Spinal cord (tissue), 10 donors: ENCODE measurements around the gene CFB. TPM values are rescaled to one million over a fixed set of nuclear protein-coding genes. Genes with fewer than 3 reads are reported as not detected.

Experiments
- DNase-seq, 6 donors: peaks; one replicate each; pipeline versions ENCODE4 v3.0.0 to v3.0.0-alpha.2; 2013 to 2015; ENCODE audit warnings: low spot score in 6 of 6, low read depth in 4 of 6
- H3K27ac ChIP-seq: one replicate; pipeline ENCODE4 v1.5.1; 2013; ENCODE audit warnings: low read depth, low read length, control low read depth
- H3K27me3 ChIP-seq: one replicate; pipeline ENCODE4 v1.6.1; 2013; ENCODE audit warnings: low read length; ENCODE audit not compliant: control insufficient read depth, insufficient read depth
- H3K36me3 ChIP-seq: one replicate; pipeline ENCODE4 v1.6.1; 2013; ENCODE audit warnings: low read length; ENCODE audit not compliant: control insufficient read depth, insufficient read depth
- H3K4me1 ChIP-seq: one replicate; pipeline ENCODE4 v1.6.1; 2013; ENCODE audit warnings: low read length; ENCODE audit not compliant: control insufficient read depth, insufficient read depth
- H3K4me3 ChIP-seq: one replicate; pipeline ENCODE4 v1.5.1; 2013; ENCODE audit warnings: low read depth, low read length, control low read depth
- H3K9me3 ChIP-seq: one replicate; pipeline ENCODE4 v1.6.1; 2013; ENCODE audit warnings: low read length; ENCODE audit not compliant: control insufficient read depth, insufficient read depth
- WGBS: methylation state at CpG from one replicate; pipeline ENCODE4 v1.1.5; 2013; ENCODE audit warnings: missing lambda C conversion rate; ENCODE audit not compliant: insufficient coverage; 5-methylcytosine and 5-hydroxymethylcytosine counted together
- polyA plus RNA-seq, 2 donors: library from polyadenylated mRNA; unstranded; fragments of 120-200 nt; gene quantifications; one replicate each; pipeline ENCODE4 v1.2.1, GENCODE V29; 2013; ENCODE audit not compliant: insufficient read length in 2 of 2
- total RNA-seq, 2 donors: library from RNA; depleted of rRNA in 1 of 2; stranded (reverse); fragments of 120-200 nt in 1 of 2; fragments of >200 nt in 1 of 2; gene quantifications; one replicate each; pipeline versions ENCODE4 v1.2.3 to v1.2.4, GENCODE V29; 2013 to 2014
- donor health status: healthy.

CFB gene
- total and polyA plus RNA-seq, 4 donors = 1.6 to 21.8 (median 9.6) TPM

DNA sequence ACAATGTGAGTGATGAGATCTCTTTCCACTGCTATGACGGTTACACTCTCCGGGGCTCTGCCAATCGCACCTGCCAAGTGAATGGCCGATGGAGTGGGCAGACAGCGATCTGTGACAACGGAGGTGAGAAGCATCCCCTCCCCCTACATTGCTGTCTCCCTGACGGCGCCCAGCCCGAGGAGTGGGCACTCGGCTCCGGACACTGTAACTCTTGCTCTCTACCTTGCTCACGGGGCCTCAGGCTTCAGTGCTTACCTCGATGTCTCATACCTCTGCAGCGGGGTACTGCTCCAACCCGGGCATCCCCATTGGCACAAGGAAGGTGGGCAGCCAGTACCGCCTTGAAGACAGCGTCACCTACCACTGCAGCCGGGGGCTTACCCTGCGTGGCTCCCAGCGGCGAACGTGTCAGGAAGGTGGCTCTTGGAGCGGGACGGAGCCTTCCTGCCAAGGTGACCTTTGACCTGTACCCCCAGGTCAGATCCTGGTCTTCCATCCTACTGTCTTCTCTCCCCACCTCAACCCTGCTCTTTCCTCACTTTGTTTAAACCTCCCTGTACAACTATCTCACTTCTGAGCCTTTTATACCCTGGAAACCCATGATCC, 1.3 kb downstream of the CFB start:
- Histone ChIP-seq H3K4me1 (no peaks in the 10 kb centered on the region), H3K27me3 (peaks cover 9% of the 10 kb centered on the region), H3K9me3 (no peaks in the 10 kb centered on the region), H3K36me3 (peaks cover 12% of the 10 kb centered on the region), H3K27ac (no peak overlapping the region), H3K4me3 (no peak overlapping the region)
- no peak for DNase-seq
- WGBS = 86% methylated on average over 24 of the region's 24 CpGs

DNA sequence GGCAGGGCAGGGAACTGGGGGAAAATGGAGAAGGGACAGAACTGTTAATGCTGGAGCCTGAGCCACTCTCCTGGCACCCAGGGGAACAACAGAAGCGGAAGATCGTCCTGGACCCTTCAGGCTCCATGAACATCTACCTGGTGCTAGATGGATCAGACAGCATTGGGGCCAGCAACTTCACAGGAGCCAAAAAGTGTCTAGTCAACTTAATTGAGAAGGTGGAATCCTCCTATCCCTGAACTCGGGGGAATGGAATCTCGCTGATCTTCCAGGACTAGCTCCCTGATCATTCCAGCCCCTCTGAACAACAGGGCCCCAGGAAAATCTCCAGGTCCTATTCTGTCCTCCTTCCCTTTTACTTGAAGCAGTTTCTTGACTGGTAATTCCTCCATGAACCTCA, 2.0 kb downstream of the CFB start:
- Histone ChIP-seq H3K4me1 (no peaks in the 10 kb centered on the region), H3K9me3 (no peaks in the 10 kb centered on the region), H3K4me3 (no peak overlapping the region), H3K27me3 (peaks cover 9% of the 10 kb centered on the region), H3K27ac (no peak overlapping the region), H3K36me3 (peaks cover 17% of the 10 kb centered on the region)
- WGBS = 79% methylated on average over 4 of the region's 4 CpGs
- DNase-seq = no peak

- peaks cover 21% of the 10 kb centered on the region for H3K36me3 ChIP-seq
- H3K9me3 ChIP-seq = no peaks in the 10 kb centered on the region
- H3K27me3 ChIP-seq = peaks cover 6% of the 10 kb centered on the region
- no peaks in the 10 kb centered on the region for H3K4me1 ChIP-seq
- 90% methylated on average over 5 of the region's 5 CpGs for WGBS
- no peak overlapping the region for H3K4me3 ChIP-seq
- H3K27ac ChIP-seq = no peak overlapping the region
- no peak for DNase-seq
Observed at GRCh38 chr6:31948306-31948705, 2.4 kb downstream of the CFB start.

- 96% methylated on average over 3 of the region's 6 CpGs for WGBS
- H3K27me3 ChIP-seq = peaks cover 5% of the 10 kb centered on the region
- H3K36me3 ChIP-seq = peaks cover 27% of the 10 kb centered on the region
- no peak overlapping the region for H3K4me3 ChIP-seq
- no peak for DNase-seq
- H3K4me1 ChIP-seq = no peaks in the 10 kb centered on the region
- no peak overlapping the region for H3K27ac ChIP-seq
- H3K9me3 ChIP-seq = no peaks in the 10 kb centered on the region
Observed at GRCh38 chr6:31948753-31949413, 3.0 kb downstream of the CFB start.

GRCh38 chr6:31949926-31950548, 4.1 kb downstream of the CFB start:
- no peak for DNase-seq
- peaks cover 2% of the 10 kb centered on the region for H3K27me3 ChIP-seq
- no peaks in the 10 kb centered on the region for H3K9me3 ChIP-seq
- 86% methylated on average over 5 of the region's 7 CpGs for WGBS
- no peak overlapping the region for H3K4me3 ChIP-seq
- peaks cover 38% of the 10 kb centered on the region for H3K36me3 ChIP-seq
- no peaks in the 10 kb centered on the region for H3K4me1 ChIP-seq
- H3K27ac ChIP-seq = no peak overlapping the region

- no peak overlapping the region for H3K27ac ChIP-seq
- 72% methylated on average over 4 of the region's 5 CpGs for WGBS
- H3K4me1 ChIP-seq = no peaks in the 10 kb centered on the region
- H3K36me3 ChIP-seq = peaks cover 53% of the 10 kb centered on the region
- H3K9me3 ChIP-seq = no peaks in the 10 kb centered on the region
- no peak overlapping the region for H3K4me3 ChIP-seq
- DNase-seq = peak in 3 of 6 donors; percentile 4 to 64 (median 63)
- no peaks in the 10 kb centered on the region for H3K27me3 ChIP-seq
Observed at GRCh38 chr6:31952140-31952805, 6.4 kb downstream of the CFB start.

- Histone ChIP-seq H3K4me1 (peaks cover under 1% of the 10 kb centered on the region), H3K27ac (no peak overlapping the region), H3K9me3 (no peaks in the 10 kb centered on the region), H3K36me3 (peaks cover 53% of the 10 kb centered on the region), H3K4me3 (no peak overlapping the region), H3K27me3 (no peaks in the 10 kb centered on the region)
- no peak for DNase-seq
- no CpG with 5 or more reads among the region's 5 CpGs for whole genome bisulfite sequencing
Observed at GRCh38 chr6:31952890-31953289, 7.0 kb downstream of the CFB start.

GRCh38 chr6:31954511-31954910, 8.6 kb downstream of the CFB start:
- Histone ChIP-seq H3K27me3 (no peaks in the 10 kb centered on the region), H3K36me3 (peaks cover 53% of the 10 kb centered on the region), H3K27ac (no peak overlapping the region), H3K4me3 (no peak overlapping the region), H3K4me1 (peaks cover 11% of the 10 kb centered on the region), H3K9me3 (no peaks in the 10 kb centered on the region)
- DNase-seq = no peak
- 98% methylated on average over 28 of the region's 28 CpGs for WGBS

GRCh38 chr6:31956796-31957195, 10.9 kb downstream of the CFB start:
- Histone ChIP-seq H3K36me3 (peaks cover 63% of the 10 kb centered on the region), H3K4me1 (peaks cover 18% of the 10 kb centered on the region), H3K27ac (no peak overlapping the region), H3K9me3 (no peaks in the 10 kb centered on the region), H3K27me3 (no peaks in the 10 kb centered on the region), H3K4me3 (no peak overlapping the region)
- no peak for DNase-seq
- 100% methylated on average over 3 of the region's 3 CpGs for WGBS
